ENCODE data around the gene CHN2. TPM values are rescaled to one million over a fixed set of nuclear protein-coding genes. Genes with fewer than 3 reads are reported as not detected.
A peak's percentile ranks its signal among the peaks of the same experiment; 100 is the strongest.

Gene CHN2
- total RNA-seq, 1 donor from 2014 or later = 6.6 TPM

- Histone ChIP-seq H3K79me2 (ENCODE audit: low read depth) (no peaks in the 10 kb centered on the region), H2AFZ (replicated peaks) (no peak overlapping the region), H4K20me1 (ENCODE audit: low read depth) (no peaks in the 10 kb centered on the region), H3K9me3 (ENCODE audit: low read depth) (no peaks in the 10 kb centered on the region), H3K9ac (no peak overlapping the region), H3F3A (ENCODE audit: low read depth) (no peaks in the 10 kb centered on the region), H3K4me1 (no peaks in the 10 kb centered on the region), H3K4me2 (no peak overlapping the region), H3K4me3 (no peak overlapping the region), H3K27me3 (no peaks in the 10 kb centered on the region), H3K36me3 (no peaks in the 10 kb centered on the region), H3K27ac (no peak overlapping the region)
- Mint-ChIP-seq H3K36me3 (no peaks in the 10 kb centered on the region), H3K4me1 (peaks cover 5% of the 10 kb centered on the region), H3K27me3 (ENCODE audit: insufficient read depth, low read depth) (peaks cover 5% of the 10 kb centered on the region), H3K9me3 (no peaks in the 10 kb centered on the region), H3K27ac (no peak overlapping the region), H3K4me3 (no peak overlapping the region)
- TF ChIP-seq CTCF (IDR thresholded peaks at IDR 0.05) (no peak), EZH2 (IDR thresholded peaks at IDR 0.05) (no peak), EZH2phosphoT487 (IDR thresholded peaks at IDR 0.05) (no peak)
- no peak for DNase-seq (ENCODE audit: low spot score)
Measured at GRCh38 chr7:29253225-29253624, 58.6 kb downstream of the CHN2 start.

- H3K36me3 Mint-ChIP-seq = no peaks in the 10 kb centered on the region
- peak; percentile 27 for DNase-seq (ENCODE audit: low spot score)
- no peak overlapping the region for H3K27ac Mint-ChIP-seq
- H3K4me3 ChIP-seq = no peak overlapping the region
- no peak for TF ChIP-seq EZH2 (IDR thresholded peaks at IDR 0.05)
- no peak for TF ChIP-seq CTCF (IDR thresholded peaks at IDR 0.05)
- no peak for TF ChIP-seq EZH2phosphoT487 (IDR thresholded peaks at IDR 0.05)
- no peaks in the 10 kb centered on the region for H3K79me2 ChIP-seq (ENCODE audit: low read depth)
- no peaks in the 10 kb centered on the region for H3K36me3 ChIP-seq
- H3K4me3 Mint-ChIP-seq = no peak overlapping the region
- no peak overlapping the region for H3K9ac ChIP-seq
- H3F3A ChIP-seq (ENCODE audit: low read depth) = no peaks in the 10 kb centered on the region
- H3K27ac ChIP-seq = no peak overlapping the region
- H3K9me3 ChIP-seq (ENCODE audit: low read depth) = no peaks in the 10 kb centered on the region
- no peaks in the 10 kb centered on the region for H3K27me3 ChIP-seq
- no peak overlapping the region for H3K4me2 ChIP-seq
- no peak overlapping the region for H2AFZ ChIP-seq (replicated peaks)
- H3K9me3 Mint-ChIP-seq = no peaks in the 10 kb centered on the region
- no peaks in the 10 kb centered on the region for H4K20me1 ChIP-seq (ENCODE audit: low read depth)
- no peaks in the 10 kb centered on the region for H3K4me1 ChIP-seq
- peaks cover 5% of the 10 kb centered on the region for H3K27me3 Mint-ChIP-seq (ENCODE audit: insufficient read depth, low read depth)
- peaks cover 5% of the 10 kb centered on the region for H3K4me1 Mint-ChIP-seq
Measured at GRCh38 chr7:29254591-29254990, 60.0 kb downstream of the CHN2 start.

- Histone ChIP-seq H3K79me2 (ENCODE audit: low read depth) (no peaks in the 10 kb centered on the region), H3K4me3 (no peak overlapping the region), H3K9me3 (ENCODE audit: low read depth) (no peaks in the 10 kb centered on the region), H3K9ac (no peak overlapping the region), H4K20me1 (ENCODE audit: low read depth) (no peaks in the 10 kb centered on the region), H3K27me3 (no peaks in the 10 kb centered on the region), H3K36me3 (no peaks in the 10 kb centered on the region), H3K4me1 (no peaks in the 10 kb centered on the region), H3F3A (ENCODE audit: low read depth) (no peaks in the 10 kb centered on the region), H2AFZ (replicated peaks) (no peak overlapping the region), H3K27ac (no peak overlapping the region), H3K4me2 (no peak overlapping the region)
- peaks cover 5% of the 10 kb centered on the region for H3K4me1 Mint-ChIP-seq
- peaks cover 5% of the 10 kb centered on the region for H3K27me3 Mint-ChIP-seq (ENCODE audit: insufficient read depth, low read depth)
- H3K27ac Mint-ChIP-seq = no peak overlapping the region
- H3K36me3 Mint-ChIP-seq = no peaks in the 10 kb centered on the region
- no peak for TF ChIP-seq EZH2 (IDR thresholded peaks at IDR 0.05)
- TF ChIP-seq CTCF (IDR thresholded peaks at IDR 0.05) = no peak
- no peak for TF ChIP-seq EZH2phosphoT487 (IDR thresholded peaks at IDR 0.05)
- H3K9me3 Mint-ChIP-seq = no peaks in the 10 kb centered on the region
- no peak overlapping the region for H3K4me3 Mint-ChIP-seq
- DNase-seq (ENCODE audit: low spot score) = no peak
Measured at GRCh38 chr7:29255199-29255878, 60.8 kb downstream of the CHN2 start.
